ENCODE data around the gene MXD1.

MXD1 gene

GRCh38 chr2:69933254-69933828 lies 18.4 kb downstream of the MXD1 start:
- Histone ChIP-seq H3K36me3 (ENCODE audit: control insufficient read depth in 5 of 5, insufficient read depth in 5 of 5, low read length in 5 of 5) (peaks cover 14 to 38% (median 29%) of the 10 kb centered on the region in 5 donors), H3K4me1 (ENCODE audit: control insufficient read depth in 5 of 5, insufficient read depth in 5 of 5, low read length in 5 of 5) (peaks cover 2 to 26% (median 19%) of the 10 kb centered on the region in 5 donors), H3K9me3 (ENCODE audit: control insufficient read depth in 5 of 5, low read length in 5 of 5) (no peaks in the 10 kb centered on the region), H3K4me3 (ENCODE audit: low read depth in 1 of 5, low read length in 5 of 5) (no peak overlapping the region), H3K27ac (ENCODE audit: low read depth, low read length) (peak overlapping the region; percentile 12), H3K27me3 (ENCODE audit: control insufficient read depth in 5 of 5, insufficient read depth in 4 of 5, low read length in 5 of 5) (no peaks in the 10 kb centered on the region), H3K9ac (ENCODE audit: low read length in 5 of 5) (no peak overlapping the region)

- Histone ChIP-seq H3K27ac (ENCODE audit: low read depth, low read length) (peak overlapping the region; percentile 12), H3K4me3 (ENCODE audit: low read depth in 1 of 5, low read length in 5 of 5) (no peak overlapping the region), H3K9me3 (ENCODE audit: control insufficient read depth in 5 of 5, low read length in 5 of 5) (no peaks in the 10 kb centered on the region), H3K4me1 (ENCODE audit: control insufficient read depth in 5 of 5, insufficient read depth in 5 of 5, low read length in 5 of 5) (peaks cover 2 to 26% (median 19%) of the 10 kb centered on the region in 5 donors), H3K36me3 (ENCODE audit: control insufficient read depth in 5 of 5, insufficient read depth in 5 of 5, low read length in 5 of 5) (peaks cover 20 to 40% (median 36%) of the 10 kb centered on the region in 5 donors), H3K27me3 (ENCODE audit: control insufficient read depth in 5 of 5, insufficient read depth in 4 of 5, low read length in 5 of 5) (no peaks in the 10 kb centered on the region), H3K9ac (ENCODE audit: low read length in 5 of 5) (peak overlapping the region in 1 of 5 donors; percentile 15)
These were observed 19.1 kb downstream of the MXD1 start for GRCh38 chr2:69933839-69934613.

- Histone ChIP-seq H3K27ac (ENCODE audit: low read depth, low read length) (peak overlapping the region; percentile 12), H3K9ac (ENCODE audit: low read length in 5 of 5) (no peak overlapping the region), H3K36me3 (ENCODE audit: control insufficient read depth in 5 of 5, insufficient read depth in 5 of 5, low read length in 5 of 5) (peaks cover 19 to 45% (median 39%) of the 10 kb centered on the region in 5 donors), H3K9me3 (ENCODE audit: control insufficient read depth in 5 of 5, low read length in 5 of 5) (no peaks in the 10 kb centered on the region), H3K4me1 (ENCODE audit: control insufficient read depth in 5 of 5, insufficient read depth in 5 of 5, low read length in 5 of 5) (peaks cover 2 to 26% (median 19%) of the 10 kb centered on the region in 5 donors), H3K4me3 (ENCODE audit: low read depth in 1 of 5, low read length in 5 of 5) (no peak overlapping the region), H3K27me3 (ENCODE audit: control insufficient read depth in 5 of 5, insufficient read depth in 4 of 5, low read length in 5 of 5) (no peaks in the 10 kb centered on the region)
These were observed 19.7 kb downstream of the MXD1 start for GRCh38 chr2:69934614-69934908.

GRCh38 chr2:69935011-69935410 lies 20.1 kb downstream of the MXD1 start:
- no peak overlapping the region for H3K9ac ChIP-seq (ENCODE audit: low read length in 5 of 5)
- no peak overlapping the region for H3K4me3 ChIP-seq (ENCODE audit: low read depth in 1 of 5, low read length in 5 of 5)
- no peaks in the 10 kb centered on the region for H3K9me3 ChIP-seq (ENCODE audit: control insufficient read depth in 5 of 5, low read length in 5 of 5)
- H3K27me3 ChIP-seq (ENCODE audit: control insufficient read depth in 5 of 5, insufficient read depth in 4 of 5, low read length in 5 of 5) = no peaks in the 10 kb centered on the region
- peaks cover 2 to 26% (median 19%) of the 10 kb centered on the region in 5 donors for H3K4me1 ChIP-seq (ENCODE audit: control insufficient read depth in 5 of 5, insufficient read depth in 5 of 5, low read length in 5 of 5)
- H3K27ac ChIP-seq (ENCODE audit: low read depth, low read length) = no peak overlapping the region
- peaks cover 19 to 48% (median 41%) of the 10 kb centered on the region in 5 donors for H3K36me3 ChIP-seq (ENCODE audit: control insufficient read depth in 5 of 5, insufficient read depth in 5 of 5, low read length in 5 of 5)

GRCh38 chr2:69936906-69937305 lies 22.0 kb downstream of the MXD1 start:
- no peak overlapping the region for H3K4me3 ChIP-seq (ENCODE audit: low read depth in 1 of 5, low read length in 5 of 5)
- H3K27ac ChIP-seq (ENCODE audit: low read depth, low read length) = no peak overlapping the region
- H3K4me1 ChIP-seq (ENCODE audit: control insufficient read depth in 5 of 5, insufficient read depth in 5 of 5, low read length in 5 of 5) = peaks cover 2 to 23% (median 19%) of the 10 kb centered on the region in 5 donors
- peaks cover 27 to 63% (median 46%) of the 10 kb centered on the region in 5 donors for H3K36me3 ChIP-seq (ENCODE audit: control insufficient read depth in 5 of 5, insufficient read depth in 5 of 5, low read length in 5 of 5)
- H3K9me3 ChIP-seq (ENCODE audit: control insufficient read depth in 5 of 5, low read length in 5 of 5) = no peaks in the 10 kb centered on the region
- H3K27me3 ChIP-seq (ENCODE audit: control insufficient read depth in 5 of 5, insufficient read depth in 4 of 5, low read length in 5 of 5) = no peaks in the 10 kb centered on the region
- H3K9ac ChIP-seq (ENCODE audit: low read length in 5 of 5) = no peak overlapping the region

GRCh38 chr2:69937968-69938367 lies 23.1 kb downstream of the MXD1 start:
- Histone ChIP-seq H3K36me3 (ENCODE audit: control insufficient read depth in 5 of 5, insufficient read depth in 5 of 5, low read length in 5 of 5) (peaks cover 35 to 72% (median 50%) of the 10 kb centered on the region in 5 donors), H3K4me1 (ENCODE audit: control insufficient read depth in 5 of 5, insufficient read depth in 5 of 5, low read length in 5 of 5) (peaks cover 2 to 19% (median 14%) of the 10 kb centered on the region in 5 donors), H3K9me3 (ENCODE audit: control insufficient read depth in 5 of 5, low read length in 5 of 5) (no peaks in the 10 kb centered on the region), H3K27ac (ENCODE audit: low read depth, low read length) (no peak overlapping the region), H3K9ac (ENCODE audit: low read length in 5 of 5) (no peak overlapping the region), H3K4me3 (ENCODE audit: low read depth in 1 of 5, low read length in 5 of 5) (no peak overlapping the region), H3K27me3 (ENCODE audit: control insufficient read depth in 5 of 5, insufficient read depth in 4 of 5, low read length in 5 of 5) (no peaks in the 10 kb centered on the region)

GRCh38 chr2:69939722-69940121 lies 24.8 kb downstream of the MXD1 start:
- peaks cover 0 to 13% (median 0%) of the 10 kb centered on the region in 5 donors for H3K4me1 ChIP-seq (ENCODE audit: control insufficient read depth in 5 of 5, insufficient read depth in 5 of 5, low read length in 5 of 5)
- no peak overlapping the region for H3K4me3 ChIP-seq (ENCODE audit: low read depth in 1 of 5, low read length in 5 of 5)
- H3K27me3 ChIP-seq (ENCODE audit: control insufficient read depth in 5 of 5, insufficient read depth in 4 of 5, low read length in 5 of 5) = no peaks in the 10 kb centered on the region
- H3K27ac ChIP-seq (ENCODE audit: low read depth, low read length) = no peak overlapping the region
- peaks cover 35 to 79% (median 58%) of the 10 kb centered on the region in 5 donors for H3K36me3 ChIP-seq (ENCODE audit: control insufficient read depth in 5 of 5, insufficient read depth in 5 of 5, low read length in 5 of 5)
- no peak overlapping the region for H3K9ac ChIP-seq (ENCODE audit: low read length in 5 of 5)
- no peaks in the 10 kb centered on the region for H3K9me3 ChIP-seq (ENCODE audit: control insufficient read depth in 5 of 5, low read length in 5 of 5)

GRCh38 chr2:69940691-69941090 lies 25.8 kb downstream of the MXD1 start:
- peaks cover 0 to 13% (median 0%) of the 10 kb centered on the region in 5 donors for H3K4me1 ChIP-seq (ENCODE audit: control insufficient read depth in 5 of 5, insufficient read depth in 5 of 5, low read length in 5 of 5)
- H3K27me3 ChIP-seq (ENCODE audit: control insufficient read depth in 5 of 5, insufficient read depth in 4 of 5, low read length in 5 of 5) = no peaks in the 10 kb centered on the region
- H3K9me3 ChIP-seq (ENCODE audit: control insufficient read depth in 5 of 5, low read length in 5 of 5) = no peaks in the 10 kb centered on the region
- no peak overlapping the region for H3K27ac ChIP-seq (ENCODE audit: low read depth, low read length)
- peaks cover 31 to 73% (median 53%) of the 10 kb centered on the region in 5 donors for H3K36me3 ChIP-seq (ENCODE audit: control insufficient read depth in 5 of 5, insufficient read depth in 5 of 5, low read length in 5 of 5)
- H3K9ac ChIP-seq (ENCODE audit: low read length in 5 of 5) = no peak overlapping the region
- no peak overlapping the region for H3K4me3 ChIP-seq (ENCODE audit: low read depth in 1 of 5, low read length in 5 of 5)

GRCh38 chr2:69943000-69943842 lies 28.3 kb downstream of the MXD1 start:
- no peak overlapping the region for H3K27ac ChIP-seq (ENCODE audit: low read depth, low read length)
- H3K36me3 ChIP-seq (ENCODE audit: control insufficient read depth in 5 of 5, insufficient read depth in 5 of 5, low read length in 5 of 5) = peaks cover 26 to 50% (median 30%) of the 10 kb centered on the region in 5 donors
- peaks cover 0 to 3% (median 0%) of the 10 kb centered on the region in 5 donors for H3K27me3 ChIP-seq (ENCODE audit: control insufficient read depth in 5 of 5, insufficient read depth in 4 of 5, low read length in 5 of 5)
- no peaks in the 10 kb centered on the region for H3K9me3 ChIP-seq (ENCODE audit: control insufficient read depth in 5 of 5, low read length in 5 of 5)
- H3K4me1 ChIP-seq (ENCODE audit: control insufficient read depth in 5 of 5, insufficient read depth in 5 of 5, low read length in 5 of 5) = peaks cover 0 to 13% (median 2%) of the 10 kb centered on the region in 5 donors
- H3K4me3 ChIP-seq (ENCODE audit: low read depth in 1 of 5, low read length in 5 of 5) = no peak overlapping the region
- no peak overlapping the region for H3K9ac ChIP-seq (ENCODE audit: low read length in 5 of 5)

Measured in subcutaneous abdominal adipose tissue (tissue), 5 donors.